WTC11 (cell line): ENCODE measurements around the gene MYCBP2. TPM values are rescaled to one million over a fixed set of nuclear protein-coding genes. Genes with fewer than 3 reads are reported as not detected.

Source experiments
- ATAC-seq: fragments of 200-7000 bp; cut with Tn5 transposase; 2 replicates; pipeline ENCODE4 v1.10.0; 2021; ENCODE audit warnings: mild to moderate bottlenecking, moderate library complexity
- CTCF ChIA-PET: fragments of 300-600 bp; sonication (Branson Sonifier 250); formaldehyde crosslinking; loops from one replicate; lab custom pipeline; 2021; ENCODE audit warnings: antibody characterized with exemption; lab: Charles Lee
- POLR2A ChIA-PET: fragments of 350-600 bp; sonication (Branson Sonifier 250); formaldehyde crosslinking; loops from one replicate; lab custom pipeline; 2021; ENCODE audit warnings: antibody characterized with exemption; lab: Charles Lee
- DNase-seq: peaks from one replicate; pipeline ENCODE4 v3.0.0; 2021; ENCODE audit warnings: low spot score
- H3K27ac Mint-ChIP-seq: 2 replicates; pipeline ENCODE4 v1.8.0; 2021; ENCODE audit warnings: mixed read lengths
- H3K27me3 Mint-ChIP-seq: 2 replicates; pipeline ENCODE4 v1.8.0; 2021; ENCODE audit warnings: low read depth, mild to moderate bottlenecking, moderate library complexity, mixed read lengths
- H3K36me3 Mint-ChIP-seq: 2 replicates; pipeline ENCODE4 v1.8.0; 2021; ENCODE audit warnings: mixed read lengths
- H3K4me1 Mint-ChIP-seq: 2 replicates; pipeline ENCODE4 v1.8.0; 2022; ENCODE audit warnings: mixed read lengths
- H3K4me3 Mint-ChIP-seq: 2 replicates; pipeline ENCODE4 v1.8.0; 2021; ENCODE audit warnings: mild to moderate bottlenecking, moderate library complexity, mixed read lengths
- H3K9me3 Mint-ChIP-seq: 2 replicates; pipeline ENCODE4 v1.8.0; 2021; ENCODE audit warnings: mixed read lengths
- AFF4 ChIP-seq: sonication (generic); formaldehyde crosslinking; IDR thresholded peaks from 2 replicates; pipeline ENCODE4 v1.8.1; 2023; ENCODE audit warnings: mild to moderate bottlenecking, missing genetic modification reagents, borderline replicate concordance
- CREB1 ChIP-seq: sonication (generic); formaldehyde crosslinking; IDR thresholded peaks from 2 replicates; pipeline ENCODE4 v1.8.0; 2023; ENCODE audit warnings: mild to moderate bottlenecking, missing genetic modification reagents
- E2F4 ChIP-seq: sonication (generic); formaldehyde crosslinking; IDR thresholded peaks from 2 replicates; pipeline ENCODE4 v1.8.1; 2022; ENCODE audit warnings: low read depth, mild to moderate bottlenecking, moderate library complexity, missing genetic modification reagents, borderline replicate concordance
- E2F5 ChIP-seq: sonication (generic); formaldehyde crosslinking; IDR thresholded peaks from 2 replicates; pipeline ENCODE4 v1.8.1; 2022; ENCODE audit warnings: mild to moderate bottlenecking, moderate library complexity, missing genetic modification reagents
- EMX1 ChIP-seq: fragments of 250-450 bp; sonication (Bioruptor Pico); IDR thresholded peaks from 2 replicates; pipeline ENCODE4 v1.8.0; 2021; ENCODE audit warnings: mild to moderate bottlenecking
- FOXP1 ChIP-seq: sonication (generic); formaldehyde crosslinking; IDR thresholded peaks from 2 replicates; pipeline ENCODE4 v1.8.0; 2022; ENCODE audit warnings: missing genetic modification reagents, mild to moderate bottlenecking, moderate library complexity, borderline replicate concordance
- GRHL2 ChIP-seq: fragments of 250-450 bp; sonication (Bioruptor Pico); IDR thresholded peaks from 2 replicates; pipeline ENCODE4 v1.8.0; 2022; ENCODE audit warnings: mild to moderate bottlenecking, moderate library complexity; ENCODE audit not compliant: insufficient replicate concordance, severe bottlenecking
- HMGA2 ChIP-seq: fragments of 250-450 bp; sonication (Bioruptor Pico); IDR thresholded peaks from 2 replicates; pipeline ENCODE4 v1.4.0; 2021; ENCODE audit warnings: mild to moderate bottlenecking, moderate library complexity
- MXD4 ChIP-seq: fragments of 250-450 bp; sonication (Bioruptor Pico); IDR thresholded peaks from 2 replicates; pipeline ENCODE4 v1.8.0; 2021; ENCODE audit warnings: mild to moderate bottlenecking, moderate library complexity, borderline replicate concordance
- NFYB ChIP-seq: sonication (generic); formaldehyde crosslinking; conservative IDR thresholded peaks from 2 replicates; pipeline ENCODE4 v1.8.0; 2022; ENCODE audit warnings: low read depth, missing genetic modification reagents
- NR3C1 ChIP-seq: sonication (generic); formaldehyde crosslinking; conservative IDR thresholded peaks from 2 replicates; pipeline ENCODE4 v1.8.1; 2023; ENCODE audit warnings: low read depth, mild to moderate bottlenecking, missing genetic modification reagents
- SOX15 ChIP-seq: fragments of 250-450 bp; sonication (Bioruptor Pico); IDR thresholded peaks from 2 replicates; pipeline ENCODE4 v1.9.0; 2021; ENCODE audit warnings: mild to moderate bottlenecking
- TCF7 ChIP-seq: sonication (generic); formaldehyde crosslinking; IDR thresholded peaks from 2 replicates; pipeline ENCODE4 v1.8.0; 2022; ENCODE audit warnings: mild to moderate bottlenecking, low read depth, missing genetic modification reagents, moderate library complexity
- TEAD1 ChIP-seq: sonication (generic); formaldehyde crosslinking; IDR thresholded peaks from 2 replicates; pipeline ENCODE4 v1.8.0; 2022; ENCODE audit warnings: mild to moderate bottlenecking, missing genetic modification reagents
- TP53 ChIP-seq: sonication (generic); formaldehyde crosslinking; IDR thresholded peaks from 2 replicates; pipeline ENCODE4 v1.8.1; 2023; ENCODE audit warnings: mild to moderate bottlenecking, missing genetic modification reagents
- USF2 ChIP-seq: sonication (generic); formaldehyde crosslinking; IDR thresholded peaks from 2 replicates; pipeline ENCODE4 v1.8.1; 2023; ENCODE audit warnings: mild to moderate bottlenecking, missing genetic modification reagents, moderate library complexity
- ZBTB21 ChIP-seq: sonication (generic); formaldehyde crosslinking; IDR thresholded peaks from 2 replicates; pipeline ENCODE4 v1.8.1; 2023; ENCODE audit warnings: mild to moderate bottlenecking, missing genetic modification reagents, borderline replicate concordance
- ZNF396 ChIP-seq: fragments of 250-450 bp; sonication (Bioruptor Pico); IDR thresholded peaks from 2 replicates; pipeline ENCODE4 v1.8.0; 2021; ENCODE audit warnings: mild to moderate bottlenecking, moderate library complexity, borderline replicate concordance
- ZNF671 ChIP-seq: fragments of 250-450 bp; sonication (Bioruptor Pico); IDR thresholded peaks from 2 replicates; pipeline ENCODE4 v1.8.0; 2021; ENCODE audit warnings: mild to moderate bottlenecking
- total RNA-seq: library from RNA; stranded (reverse); gene quantifications from 3 replicates; pipeline ENCODE4 v1.2.3, GENCODE V29; 2021
- TF ChIP-seq, protein P1 (sequence below): sonication (generic); formaldehyde crosslinking; IDR thresholded peaks from 2 replicates; pipeline ENCODE4 v1.8.1; 2022; ENCODE audit warnings: low read depth, missing genetic modification reagents, borderline replicate concordance
- TF ChIP-seq, protein P2 (sequence below): fragments of 250-450 bp; sonication (Bioruptor Pico); IDR thresholded peaks from 2 replicates; pipeline ENCODE4 v1.9.0; 2021; ENCODE audit warnings: mild to moderate bottlenecking

The MYCBP2 gene
- total RNA-seq, 1 experiment from 2014 or later, result 54.3 TPM

DNA sequence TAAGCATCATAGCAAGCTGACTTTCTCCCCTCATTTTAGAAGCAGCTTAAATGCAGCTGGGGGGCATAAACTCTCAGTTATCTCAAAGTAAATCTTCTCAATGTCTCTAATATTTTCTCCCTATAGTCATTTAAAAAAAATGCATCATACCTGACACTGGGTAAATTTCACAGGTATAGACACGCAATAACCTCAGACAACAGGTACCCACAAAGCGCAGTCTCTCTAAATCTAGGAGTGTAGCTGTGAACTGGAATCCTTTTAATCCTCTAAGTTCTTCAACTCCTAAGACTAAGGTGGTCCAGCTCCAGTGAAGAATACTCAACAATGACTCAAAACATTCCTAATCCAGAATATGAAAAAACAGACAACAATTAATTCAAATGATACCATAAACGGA is 141.2 kb downstream of the MYCBP2 start:
- Mint-ChIP-seq H3K4me3 (no peak overlapping the region), H3K9me3 (peaks cover 3% of the 10 kb centered on the region; the same call in 1 of the 2 replicates), H3K27ac (no peak overlapping the region), H3K4me1 (no peaks in the 10 kb centered on the region), H3K36me3 (peaks cover 20% of the 10 kb centered on the region), H3K27me3 (no peaks in the 10 kb centered on the region)
- ATAC-seq (no peak), DNase-seq (no peak)
- CTCF ChIA-PET, result no interaction called here
- TF ChIP-seq ZNF671 (no peak), TEAD1 (no peak), NR3C1 (CRISPR knock-in tag) (no peak), CREB1 (CRISPR knock-in tag) (no peak), NFYB (no peak), E2F5 (CRISPR knock-in tag) (no peak), FOXP1 (no peak), TCF7 (no peak), E2F4 (no peak), SOX15 (CRISPR knock-in tag) (no peak), AFF4 (CRISPR knock-in tag) (no peak), MXD4 (CRISPR knock-in tag) (no peak), ZBTB21 (CRISPR knock-in tag) (no peak)
- POLR2A ChIA-PET, result no interaction called here

- peaks cover 3% of the 10 kb centered on the region; the same call in 1 of the 2 replicates for H3K9me3 Mint-ChIP-seq
- no peaks in the 10 kb centered on the region for H3K27me3 Mint-ChIP-seq
- POLR2A ChIA-PET, result no interaction called here
- peaks cover 32% of the 10 kb centered on the region for H3K36me3 Mint-ChIP-seq
- ATAC-seq (no peak), DNase-seq (no peak)
- no peak overlapping the region for H3K27ac Mint-ChIP-seq
- H3K4me1 Mint-ChIP-seq, result no peaks in the 10 kb centered on the region
- CTCF ChIA-PET, result interaction anchor here (1.6 kb wide), 1 partner anchor 204 kb away, joined by 3 read pairs; no protein-coding TSS in a partner anchor
- no peak overlapping the region for H3K4me3 Mint-ChIP-seq
- no peak for TF ChIP-seq HMGA2 (CRISPR knock-in tag)
- TF ChIP-seq NR3C1 (CRISPR knock-in tag), result no peak
- TF ChIP-seq GRHL2, result no peak
- no peak for TF ChIP-seq USF2 (CRISPR knock-in tag)
- no peak for TF ChIP-seq TP53 (CRISPR knock-in tag)
- TF ChIP-seq NFYB, result no peak
- no peak for TF ChIP-seq TCF7
- no peak for TF ChIP-seq ZNF671
- TF ChIP-seq, protein P1, sequence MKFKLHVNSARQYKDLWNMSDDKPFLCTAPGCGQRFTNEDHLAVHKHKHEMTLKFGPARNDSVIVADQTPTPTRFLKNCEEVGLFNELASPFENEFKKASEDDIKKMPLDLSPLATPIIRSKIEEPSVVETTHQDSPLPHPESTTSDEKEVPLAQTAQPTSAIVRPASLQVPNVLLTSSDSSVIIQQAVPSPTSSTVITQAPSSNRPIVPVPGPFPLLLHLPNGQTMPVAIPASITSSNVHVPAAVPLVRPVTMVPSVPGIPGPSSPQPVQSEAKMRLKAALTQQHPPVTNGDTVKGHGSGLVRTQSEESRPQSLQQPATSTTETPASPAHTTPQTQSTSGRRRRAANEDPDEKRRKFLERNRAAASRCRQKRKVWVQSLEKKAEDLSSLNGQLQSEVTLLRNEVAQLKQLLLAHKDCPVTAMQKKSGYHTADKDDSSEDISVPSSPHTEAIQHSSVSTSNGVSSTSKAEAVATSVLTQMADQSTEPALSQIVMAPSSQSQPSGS (CRISPR knock-in tag), result no peak
- TF ChIP-seq, protein P2, sequence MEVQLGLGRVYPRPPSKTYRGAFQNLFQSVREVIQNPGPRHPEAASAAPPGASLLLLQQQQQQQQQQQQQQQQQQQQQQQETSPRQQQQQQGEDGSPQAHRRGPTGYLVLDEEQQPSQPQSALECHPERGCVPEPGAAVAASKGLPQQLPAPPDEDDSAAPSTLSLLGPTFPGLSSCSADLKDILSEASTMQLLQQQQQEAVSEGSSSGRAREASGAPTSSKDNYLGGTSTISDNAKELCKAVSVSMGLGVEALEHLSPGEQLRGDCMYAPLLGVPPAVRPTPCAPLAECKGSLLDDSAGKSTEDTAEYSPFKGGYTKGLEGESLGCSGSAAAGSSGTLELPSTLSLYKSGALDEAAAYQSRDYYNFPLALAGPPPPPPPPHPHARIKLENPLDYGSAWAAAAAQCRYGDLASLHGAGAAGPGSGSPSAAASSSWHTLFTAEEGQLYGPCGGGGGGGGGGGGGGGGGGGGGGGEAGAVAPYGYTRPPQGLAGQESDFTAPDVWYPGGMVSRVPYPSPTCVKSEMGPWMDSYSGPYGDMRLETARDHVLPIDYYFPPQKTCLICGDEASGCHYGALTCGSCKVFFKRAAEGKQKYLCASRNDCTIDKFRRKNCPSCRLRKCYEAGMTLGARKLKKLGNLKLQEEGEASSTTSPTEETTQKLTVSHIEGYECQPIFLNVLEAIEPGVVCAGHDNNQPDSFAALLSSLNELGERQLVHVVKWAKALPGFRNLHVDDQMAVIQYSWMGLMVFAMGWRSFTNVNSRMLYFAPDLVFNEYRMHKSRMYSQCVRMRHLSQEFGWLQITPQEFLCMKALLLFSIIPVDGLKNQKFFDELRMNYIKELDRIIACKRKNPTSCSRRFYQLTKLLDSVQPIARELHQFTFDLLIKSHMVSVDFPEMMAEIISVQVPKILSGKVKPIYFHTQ (CRISPR knock-in tag), result no peak
- no peak for TF ChIP-seq E2F5 (CRISPR knock-in tag)
- no peak for TF ChIP-seq TEAD1
- TF ChIP-seq MXD4 (CRISPR knock-in tag), result no peak
- TF ChIP-seq ZNF396, result no peak
- no peak for TF ChIP-seq EMX1 (CRISPR knock-in tag)
- no peak for TF ChIP-seq ZBTB21 (CRISPR knock-in tag)
- TF ChIP-seq CREB1 (CRISPR knock-in tag), result no peak
Measured at GRCh38 chr13:77184455-77184854, 142.4 kb downstream of the MYCBP2 start.
